RWPE2 (cell line): Measurements from ENCODE around the gene NPBWR2.

Experiments used
- ATAC-seq: fragments of 200-7000 bp; cut with Tn5 transposase; 3 replicates; pipeline ENCODE4 v1.9.1; 2021; ENCODE audit warnings: low read depth
- DNase-seq: peaks from one replicate; pipeline ENCODE4 v3.0.0-alpha.2; 2020; ENCODE audit warnings: low spot score
- H3K27ac ChIP-seq: fragments of 450-650 bp; 2 replicates; pipeline ENCODE4 v1.5.1; 2017; ENCODE audit warnings: mild to moderate bottlenecking; ENCODE audit not compliant: poor library complexity, severe bottlenecking
- H3K27me3 ChIP-seq: fragments of 250-450 bp; sonication (Bioruptor Pico); 2 replicates; pipeline ENCODE4 v1.5.1; 2021; ENCODE audit warnings: mild to moderate bottlenecking, moderate library complexity; ENCODE audit not compliant: insufficient read depth, poor library complexity, severe bottlenecking
- H3K36me3 ChIP-seq: fragments of 250-450 bp; sonication (Bioruptor Pico); 2 replicates; pipeline ENCODE4 v1.5.1; 2020; ENCODE audit warnings: low read depth, mild to moderate bottlenecking, moderate library complexity
- H3K4me1 ChIP-seq: fragments of 250-450 bp; sonication (Bioruptor Pico); 2 replicates; pipeline ENCODE4 v1.5.1; 2021; ENCODE audit warnings: mild to moderate bottlenecking, moderate library complexity; ENCODE audit not compliant: insufficient read depth, poor library complexity, severe bottlenecking
- H3K4me3 ChIP-seq: fragments of 250-450 bp; sonication (Bioruptor Pico); 2 replicates; pipeline ENCODE4 v1.5.1; 2021; ENCODE audit warnings: mild to moderate bottlenecking, moderate library complexity; ENCODE audit not compliant: severe bottlenecking
- H3K9me3 ChIP-seq: fragments of 250-450 bp; sonication (Bioruptor Pico); 2 replicates; pipeline ENCODE4 v1.5.1; 2021; ENCODE audit warnings: mild to moderate bottlenecking, moderate library complexity; ENCODE audit not compliant: severe bottlenecking
- TF ChIP-seq, protein P1 (sequence below): fragments of 450-650 bp; IDR thresholded peaks from one replicate; pipeline ENCODE4 v1.5.1; 2017; ENCODE audit warnings: mild to moderate bottlenecking, moderate library complexity; ENCODE audit not compliant: poor library complexity, severe bottlenecking

The NPBWR2 gene, protein sequence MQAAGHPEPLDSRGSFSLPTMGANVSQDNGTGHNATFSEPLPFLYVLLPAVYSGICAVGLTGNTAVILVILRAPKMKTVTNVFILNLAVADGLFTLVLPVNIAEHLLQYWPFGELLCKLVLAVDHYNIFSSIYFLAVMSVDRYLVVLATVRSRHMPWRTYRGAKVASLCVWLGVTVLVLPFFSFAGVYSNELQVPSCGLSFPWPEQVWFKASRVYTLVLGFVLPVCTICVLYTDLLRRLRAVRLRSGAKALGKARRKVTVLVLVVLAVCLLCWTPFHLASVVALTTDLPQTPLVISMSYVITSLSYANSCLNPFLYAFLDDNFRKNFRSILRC

DNA sequence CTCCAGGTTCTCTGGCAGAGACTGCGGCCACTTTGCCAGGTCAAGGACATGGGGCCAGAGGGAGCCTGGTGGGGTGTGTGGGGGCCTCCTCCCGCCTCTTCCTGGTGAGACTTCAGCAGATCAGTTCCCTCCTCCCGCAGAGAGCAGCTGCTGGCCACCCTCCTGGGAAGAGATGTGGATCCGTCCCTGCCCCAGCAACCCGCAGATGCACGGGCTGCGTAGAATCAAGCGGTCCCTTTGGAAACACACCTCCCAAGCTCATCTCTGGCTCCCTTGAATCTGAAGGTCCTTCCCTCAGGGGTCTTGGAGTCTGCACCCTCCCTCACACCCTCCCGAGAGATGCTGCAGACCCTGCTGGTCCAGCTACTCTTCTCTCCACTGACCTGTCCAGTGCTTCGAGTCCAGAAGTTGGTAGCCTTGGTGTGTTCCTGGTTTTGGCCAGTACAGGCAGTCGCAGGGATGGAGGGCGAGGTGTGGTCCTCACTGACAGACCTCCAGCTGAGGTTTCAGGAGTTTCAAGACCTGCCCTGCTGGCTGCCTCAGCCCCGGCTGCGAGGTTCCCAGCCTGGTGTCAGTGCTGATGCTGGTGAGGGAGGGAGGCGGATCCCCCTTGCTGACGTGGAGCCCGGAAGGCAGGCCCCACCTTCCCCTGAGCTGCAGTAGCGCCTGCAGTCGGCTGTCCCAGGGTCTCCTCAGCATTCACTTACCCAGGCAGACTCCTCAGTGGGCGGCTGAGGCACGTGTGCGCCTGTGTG lies at the start of gene NPBWR2:
Gene NPBWR2, minus strand, starts transcription at position 585 of the 755 bp plus-strand sequence. CDS start 734 bp downstream, outside the sequence.
- Histone ChIP-seq H3K9me3 (no peaks in the 10 kb centered on the region), H3K4me3 (no peak within 1 kb of the TSS), H3K27ac (no peak within 1 kb of the TSS), H3K27me3 (peaks cover 24% of the 10 kb centered on the region), H3K4me1 (no peaks in the 10 kb centered on the region), H3K36me3 (no peaks in the 10 kb centered on the region)
- TF ChIP-seq, protein P1, sequence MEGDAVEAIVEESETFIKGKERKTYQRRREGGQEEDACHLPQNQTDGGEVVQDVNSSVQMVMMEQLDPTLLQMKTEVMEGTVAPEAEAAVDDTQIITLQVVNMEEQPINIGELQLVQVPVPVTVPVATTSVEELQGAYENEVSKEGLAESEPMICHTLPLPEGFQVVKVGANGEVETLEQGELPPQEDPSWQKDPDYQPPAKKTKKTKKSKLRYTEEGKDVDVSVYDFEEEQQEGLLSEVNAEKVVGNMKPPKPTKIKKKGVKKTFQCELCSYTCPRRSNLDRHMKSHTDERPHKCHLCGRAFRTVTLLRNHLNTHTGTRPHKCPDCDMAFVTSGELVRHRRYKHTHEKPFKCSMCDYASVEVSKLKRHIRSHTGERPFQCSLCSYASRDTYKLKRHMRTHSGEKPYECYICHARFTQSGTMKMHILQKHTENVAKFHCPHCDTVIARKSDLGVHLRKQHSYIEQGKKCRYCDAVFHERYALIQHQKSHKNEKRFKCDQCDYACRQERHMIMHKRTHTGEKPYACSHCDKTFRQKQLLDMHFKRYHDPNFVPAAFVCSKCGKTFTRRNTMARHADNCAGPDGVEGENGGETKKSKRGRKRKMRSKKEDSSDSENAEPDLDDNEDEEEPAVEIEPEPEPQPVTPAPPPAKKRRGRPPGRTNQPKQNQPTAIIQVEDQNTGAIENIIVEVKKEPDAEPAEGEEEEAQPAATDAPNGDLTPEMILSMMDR = no peak
- DNase-seq (peak; percentile 82), ATAC-seq (peak; percentile 4; the same call in 1 of the 3 replicates)

GRCh38 chr20:64156136-64156885 lies 48.9 kb upstream of the NPBWR2 start:
- TF ChIP-seq, protein P1 = no peak
- ATAC-seq (no peak), DNase-seq (peak; percentile 80)
- Histone ChIP-seq H3K4me3 (no peak overlapping the region), H3K27me3 (peaks cover 25% of the 10 kb centered on the region), H3K36me3 (no peaks in the 10 kb centered on the region), H3K27ac (no peak overlapping the region), H3K9me3 (no peaks in the 10 kb centered on the region), H3K4me1 (peaks cover 16% of the 10 kb centered on the region)

DNA sequence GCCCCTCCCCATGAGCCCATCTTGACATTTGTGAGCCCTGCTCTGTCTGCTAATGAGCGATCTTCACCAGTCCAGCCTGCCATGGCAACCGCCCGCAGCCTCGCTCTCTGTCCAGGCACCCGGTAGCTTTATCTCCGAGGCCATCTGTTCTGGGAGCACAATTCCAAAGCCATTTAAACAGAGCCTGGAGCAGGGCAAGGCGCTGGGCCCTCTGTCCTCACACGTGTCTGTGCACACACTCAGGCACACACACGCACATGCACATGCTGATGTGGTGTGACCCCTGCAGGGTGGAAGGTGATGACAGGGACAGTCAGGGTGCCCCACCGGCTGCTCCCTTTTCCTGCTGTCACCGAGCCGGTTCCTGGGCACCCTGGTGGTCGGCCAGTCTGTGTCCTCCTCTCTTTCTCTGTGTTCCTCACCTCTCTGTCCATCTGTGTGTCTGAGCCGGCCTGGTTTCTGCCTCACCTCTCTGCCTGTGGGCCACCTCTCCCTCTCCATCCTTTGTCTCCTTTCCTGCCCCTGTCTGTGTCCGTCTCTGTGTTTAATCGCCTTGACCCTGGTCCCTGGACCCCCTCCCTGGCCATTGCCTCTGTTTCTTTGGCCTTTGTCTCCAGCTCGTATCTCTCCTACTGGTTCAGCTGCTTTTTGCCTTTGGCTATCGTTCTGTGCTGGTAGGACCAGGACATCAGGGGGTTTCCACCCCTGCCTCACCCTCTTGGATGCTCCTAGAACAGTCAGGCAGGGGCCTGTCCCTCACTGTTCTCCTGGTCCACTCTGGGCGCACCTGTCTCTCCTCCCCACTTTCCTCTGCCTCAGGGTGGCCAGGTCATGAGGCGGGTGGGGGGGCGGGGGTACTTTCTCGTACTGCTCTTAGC lies 48.1 kb upstream of the NPBWR2 start:
- Histone ChIP-seq H3K36me3 (no peaks in the 10 kb centered on the region), H3K9me3 (no peaks in the 10 kb centered on the region), H3K27ac (no peak overlapping the region), H3K4me3 (no peak overlapping the region), H3K4me1 (peaks cover 16% of the 10 kb centered on the region), H3K27me3 (peaks cover 17% of the 10 kb centered on the region)
- ATAC-seq (no peak), DNase-seq (peak; percentile 82)
- TF ChIP-seq, protein P1 = no peak

- no peak overlapping the region for H3K4me3 ChIP-seq
- peaks cover 16% of the 10 kb centered on the region for H3K4me1 ChIP-seq
- H3K27me3 ChIP-seq = peaks cover 9% of the 10 kb centered on the region
- H3K36me3 ChIP-seq = no peaks in the 10 kb centered on the region
- no peak overlapping the region for H3K27ac ChIP-seq
- ATAC-seq = no peak
- TF ChIP-seq, protein P1 = no peak
- DNase-seq = no peak
- H3K9me3 ChIP-seq = no peaks in the 10 kb centered on the region
Measured at GRCh38 chr20:64154590-64155257, 47.4 kb upstream of the NPBWR2 start.
